CD1c-positive myeloid dendritic cell (primary cell): ENCODE measurements around the gene DPY19L3.
"Not testable (repeated sequence)": the region's sequence is repeated elsewhere in the genome, so short reads cannot be mapped to it uniquely, and the experiment has no call there.

Experiments used
- DNase-seq: peaks from one replicate; pipeline ENCODE4 v3.0.0-alpha.2; 2016; ENCODE audit errors: extremely low spot score

The DPY19L3 gene, protein sequence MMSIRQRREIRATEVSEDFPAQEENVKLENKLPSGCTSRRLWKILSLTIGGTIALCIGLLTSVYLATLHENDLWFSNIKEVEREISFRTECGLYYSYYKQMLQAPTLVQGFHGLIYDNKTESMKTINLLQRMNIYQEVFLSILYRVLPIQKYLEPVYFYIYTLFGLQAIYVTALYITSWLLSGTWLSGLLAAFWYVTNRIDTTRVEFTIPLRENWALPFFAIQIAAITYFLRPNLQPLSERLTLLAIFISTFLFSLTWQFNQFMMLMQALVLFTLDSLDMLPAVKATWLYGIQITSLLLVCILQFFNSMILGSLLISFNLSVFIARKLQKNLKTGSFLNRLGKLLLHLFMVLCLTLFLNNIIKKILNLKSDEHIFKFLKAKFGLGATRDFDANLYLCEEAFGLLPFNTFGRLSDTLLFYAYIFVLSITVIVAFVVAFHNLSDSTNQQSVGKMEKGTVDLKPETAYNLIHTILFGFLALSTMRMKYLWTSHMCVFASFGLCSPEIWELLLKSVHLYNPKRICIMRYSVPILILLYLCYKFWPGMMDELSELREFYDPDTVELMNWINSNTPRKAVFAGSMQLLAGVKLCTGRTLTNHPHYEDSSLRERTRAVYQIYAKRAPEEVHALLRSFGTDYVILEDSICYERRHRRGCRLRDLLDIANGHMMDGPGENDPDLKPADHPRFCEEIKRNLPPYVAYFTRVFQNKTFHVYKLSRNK

DNA sequence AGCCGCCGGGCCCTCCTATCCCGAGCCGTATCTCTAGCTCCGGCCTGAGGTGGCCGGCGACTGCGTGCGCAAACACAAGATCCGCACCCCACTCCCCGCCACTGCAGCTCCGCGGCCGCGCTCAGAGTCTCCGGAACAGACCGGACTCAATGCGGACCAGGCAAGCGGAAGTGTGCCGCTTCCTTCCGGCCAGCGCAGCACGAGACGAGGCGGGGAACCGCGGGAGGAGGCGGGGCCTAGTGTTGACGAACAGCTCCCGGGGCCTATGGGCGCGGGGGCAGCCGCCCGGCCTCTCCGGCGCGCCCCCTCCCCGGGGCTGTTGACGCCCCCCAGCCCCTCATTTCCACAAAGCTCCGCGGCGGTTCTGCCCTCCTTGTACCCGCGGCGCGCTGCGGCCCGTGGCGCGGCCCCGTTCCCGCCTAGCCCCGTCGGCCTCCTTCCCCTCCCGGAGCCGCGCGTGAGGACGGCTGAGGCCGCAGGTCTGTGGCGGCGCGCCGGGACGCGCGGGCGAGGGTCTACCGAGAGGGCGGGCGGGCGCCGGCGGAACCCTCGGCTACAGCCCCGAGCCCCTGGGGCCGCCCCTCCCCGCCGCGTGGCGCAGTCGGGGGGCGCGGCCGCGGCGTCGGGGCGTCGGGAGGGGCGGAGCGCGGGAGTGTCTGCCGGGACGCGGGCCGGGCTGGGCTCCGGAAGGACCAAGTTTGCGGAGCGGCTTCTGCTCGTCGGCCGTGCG, at the start of gene DPY19L3:
TSS of gene DPY19L3 (plus strand) at position 340 of the 730 bp plus-strand sequence. CDS start 2,484 bp downstream, outside the sequence.
- peak; percentile 95 for DNase-seq

DNA sequence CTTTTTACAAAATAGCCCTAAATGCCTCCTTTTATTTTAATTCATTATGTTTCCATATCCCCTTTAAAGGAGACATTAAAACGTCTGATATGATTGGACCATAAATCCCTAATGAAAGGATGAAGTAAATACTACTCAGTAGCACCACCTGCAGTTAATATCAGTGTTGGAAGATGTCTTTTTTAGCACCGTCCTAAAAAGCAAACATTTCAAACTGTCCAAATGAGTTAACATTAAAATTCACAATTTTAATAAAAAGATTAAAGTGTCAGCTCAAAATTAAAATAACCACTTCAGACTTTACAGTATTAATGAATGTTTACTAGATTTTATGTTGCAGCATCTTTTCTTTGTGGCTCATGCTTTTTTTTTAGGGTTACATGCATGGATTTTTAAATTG, 47.9 kb upstream of the DPY19L3 start:
- DNase-seq = no peak

DNA sequence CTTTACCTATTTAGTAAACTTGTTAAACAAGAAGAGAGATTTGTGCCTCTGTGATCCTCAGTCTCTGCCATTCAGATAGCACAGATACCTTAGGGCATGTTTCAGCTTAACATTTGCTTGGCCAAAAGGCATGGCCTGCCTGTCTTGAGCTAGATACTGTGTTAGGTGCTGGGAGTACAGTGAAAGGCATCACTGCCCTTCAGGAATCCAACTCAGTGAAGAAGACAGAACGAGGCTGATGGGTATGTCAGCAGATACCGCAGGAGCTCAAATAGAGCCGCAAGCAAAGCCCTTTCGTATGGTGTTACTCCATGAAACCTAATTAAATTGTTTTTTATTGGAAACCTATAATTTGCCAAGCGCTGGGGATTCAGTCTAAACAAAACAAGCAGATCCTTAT, 47.2 kb upstream of the DPY19L3 start:
- no peak for DNase-seq

DNA sequence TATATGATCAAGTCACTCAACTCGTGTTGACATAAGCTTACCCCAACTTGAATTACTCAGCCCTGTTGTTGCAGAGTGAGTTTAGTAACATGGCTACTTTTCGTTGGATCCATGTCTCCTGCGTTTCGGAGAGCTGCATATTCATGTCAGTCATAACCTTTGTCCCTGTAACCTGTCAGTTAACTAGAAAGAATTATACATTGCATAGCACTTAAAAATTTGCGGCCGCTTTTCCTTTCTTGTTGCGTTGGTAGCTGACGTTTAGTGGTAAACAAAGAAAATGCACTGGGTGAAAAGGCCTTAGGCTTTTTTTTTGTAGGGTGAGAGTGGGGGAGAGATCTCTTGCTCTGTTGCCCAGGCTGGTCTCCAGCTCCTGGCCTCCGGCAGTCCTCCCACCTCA, 46.0 kb upstream of the DPY19L3 start:
- no peak for DNase-seq

DNA sequence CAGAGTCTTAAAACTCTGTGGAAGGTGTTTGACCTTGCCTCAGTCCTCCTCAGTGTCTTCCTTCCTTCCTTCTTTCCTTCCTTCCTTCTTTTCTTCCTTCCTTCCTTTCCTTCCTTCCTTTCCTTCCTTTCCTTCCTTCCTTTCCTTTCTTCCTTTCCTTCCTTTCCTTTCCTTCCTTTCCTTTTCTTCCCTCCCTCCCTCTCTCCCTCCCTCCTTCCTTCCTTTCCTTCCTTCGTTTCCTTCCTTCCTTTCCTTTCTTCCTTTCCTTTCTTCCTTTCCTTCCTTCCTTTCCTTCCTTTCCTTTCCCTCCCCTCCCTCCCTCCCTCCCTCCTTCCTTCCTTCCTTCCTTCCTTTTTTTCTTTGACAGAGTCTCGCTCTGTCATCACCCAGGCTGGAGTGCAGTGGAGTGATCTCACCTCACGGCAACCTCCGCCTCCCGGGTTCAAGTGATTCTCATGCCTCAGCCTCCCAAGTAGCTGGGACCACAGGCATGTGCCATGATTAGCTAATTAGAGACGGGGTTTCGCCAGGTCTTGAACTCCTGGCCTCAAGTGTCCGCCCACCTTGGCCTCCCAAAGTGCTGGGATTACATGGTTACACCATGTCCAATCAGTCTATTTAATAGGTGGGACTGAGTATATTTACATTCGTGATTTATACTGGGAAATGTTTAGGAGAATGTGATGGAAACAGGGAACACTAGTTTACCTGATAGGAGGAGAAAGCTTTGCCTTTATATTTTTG, 43.8 kb upstream of the DPY19L3 start:
- DNase-seq = no peak

DNA sequence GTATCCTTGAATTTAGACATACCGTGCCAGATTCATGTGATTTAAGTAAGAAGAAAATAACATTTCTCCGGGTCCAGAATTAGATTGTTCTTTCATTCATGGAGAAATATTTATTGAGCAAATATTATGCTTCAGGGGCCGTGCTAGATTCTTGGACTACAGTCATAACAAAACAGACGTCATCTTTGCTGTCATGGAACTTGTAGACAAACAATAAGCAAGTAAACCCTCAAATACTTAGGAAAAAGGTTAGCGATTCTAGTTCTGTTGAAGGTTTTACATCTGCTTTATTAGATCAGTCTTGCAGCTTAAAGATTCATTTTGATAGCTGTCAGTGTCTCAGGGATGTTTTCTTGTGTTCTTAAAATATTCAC, 43.3 kb upstream of the DPY19L3 start:
- DNase-seq = no peak

DNA sequence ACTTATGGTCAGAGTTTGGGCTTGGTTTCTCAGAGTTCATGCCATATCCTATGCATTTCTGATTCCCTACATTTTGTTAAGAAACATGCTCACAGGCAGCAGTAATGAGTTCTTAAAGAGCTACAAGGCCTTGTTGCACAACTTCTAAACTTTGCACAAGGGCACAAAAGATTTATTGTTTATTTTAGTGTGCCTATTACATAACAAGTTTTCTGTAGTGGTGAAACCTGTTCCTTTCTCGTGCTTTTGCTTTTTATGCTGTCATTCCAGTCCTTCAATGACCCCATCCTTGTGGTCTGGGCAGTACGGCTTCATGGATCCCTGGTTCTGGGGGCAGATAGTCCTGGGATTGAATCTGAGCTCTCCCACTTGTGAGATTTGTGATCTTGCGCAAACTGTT, 42.4 kb upstream of the DPY19L3 start:
- no peak for DNase-seq

DNA sequence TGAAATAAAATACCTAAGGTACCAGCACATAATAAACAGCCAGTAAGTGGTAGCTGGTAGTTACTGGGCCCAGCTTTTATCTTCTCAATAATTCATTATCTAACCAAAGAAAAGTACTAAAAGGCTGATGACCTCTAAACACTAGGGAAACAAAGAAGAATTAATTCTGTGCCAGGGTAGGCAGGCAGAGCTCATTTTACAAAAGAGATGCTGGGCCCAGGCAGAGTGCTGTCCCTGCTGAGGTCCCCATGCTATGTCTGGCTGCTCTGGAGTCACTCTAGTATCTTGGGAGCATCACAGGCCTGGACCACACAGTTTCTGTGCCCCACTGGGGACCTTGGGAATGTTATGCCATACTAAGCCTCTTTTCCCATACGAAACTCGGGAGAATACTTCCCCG, 41.9 kb upstream of the DPY19L3 start:
- no peak for DNase-seq

DNA sequence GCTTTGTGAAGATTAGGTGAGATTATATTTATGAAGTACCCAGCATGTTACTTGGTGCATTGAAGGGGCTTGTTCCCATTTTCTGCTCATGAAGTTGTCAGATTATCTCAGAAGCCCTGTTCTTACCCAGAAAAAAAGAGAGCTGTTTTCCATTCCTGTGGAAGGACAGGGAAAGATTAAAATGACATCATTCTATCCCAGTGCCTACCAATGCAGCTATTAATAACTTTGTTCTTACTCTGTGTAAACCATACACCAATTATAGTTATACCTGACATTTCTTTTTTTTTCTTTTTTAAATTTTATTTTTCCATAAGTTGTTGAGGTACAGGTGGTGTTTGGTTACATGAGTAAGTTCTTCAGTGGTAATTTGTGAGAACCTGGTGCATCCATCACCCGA, 41.5 kb upstream of the DPY19L3 start:
- no peak for DNase-seq

DNA sequence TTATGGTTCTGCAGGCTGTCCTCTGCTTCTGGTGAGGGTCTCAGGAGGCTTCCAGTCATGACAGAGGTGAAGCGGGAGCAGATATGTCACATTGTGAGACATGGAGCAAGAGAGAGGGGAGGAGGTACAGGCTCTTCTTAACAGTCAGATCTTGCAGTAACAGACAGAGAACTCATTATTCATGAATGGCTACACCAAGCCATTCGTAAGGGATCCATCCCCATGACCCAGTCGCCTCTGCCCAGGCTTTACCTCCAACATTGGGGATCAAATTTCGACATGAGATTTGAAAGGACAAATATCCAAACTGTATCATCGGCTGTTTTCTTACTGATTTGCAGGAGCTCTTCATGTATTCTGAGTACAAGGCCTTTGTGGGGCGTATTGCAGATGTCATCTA, 38.5 kb upstream of the DPY19L3 start:
- no peak for DNase-seq

DNA sequence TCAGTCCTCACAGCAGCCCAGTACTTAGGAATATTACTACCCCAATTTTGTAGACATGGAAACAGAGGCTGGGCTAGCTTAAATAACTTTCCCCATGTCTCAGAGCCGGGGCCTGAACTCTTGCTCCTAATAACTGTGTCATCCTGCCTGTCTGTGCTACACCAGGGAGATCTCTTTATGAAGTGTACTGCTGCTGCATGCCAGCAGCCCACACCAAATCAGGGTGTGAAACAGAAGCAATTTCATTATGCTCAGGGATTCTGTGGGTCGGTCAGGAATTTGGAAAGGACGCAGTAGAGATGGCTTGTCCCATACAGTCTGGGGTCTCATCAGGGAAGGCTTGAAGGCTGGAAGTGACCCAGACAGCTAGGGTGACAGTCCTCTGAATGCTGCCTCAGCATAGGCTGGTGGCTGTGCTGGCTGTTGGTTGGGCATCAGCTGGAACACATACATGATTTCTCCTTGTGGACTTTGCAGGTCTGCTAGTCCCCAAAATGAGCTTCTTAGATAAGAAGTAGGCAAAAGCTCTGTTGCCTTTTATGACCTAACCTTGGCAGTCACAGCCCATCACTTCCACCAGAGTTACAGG, 37.5 kb upstream of the DPY19L3 start:
- DNase-seq = no peak

DNA sequence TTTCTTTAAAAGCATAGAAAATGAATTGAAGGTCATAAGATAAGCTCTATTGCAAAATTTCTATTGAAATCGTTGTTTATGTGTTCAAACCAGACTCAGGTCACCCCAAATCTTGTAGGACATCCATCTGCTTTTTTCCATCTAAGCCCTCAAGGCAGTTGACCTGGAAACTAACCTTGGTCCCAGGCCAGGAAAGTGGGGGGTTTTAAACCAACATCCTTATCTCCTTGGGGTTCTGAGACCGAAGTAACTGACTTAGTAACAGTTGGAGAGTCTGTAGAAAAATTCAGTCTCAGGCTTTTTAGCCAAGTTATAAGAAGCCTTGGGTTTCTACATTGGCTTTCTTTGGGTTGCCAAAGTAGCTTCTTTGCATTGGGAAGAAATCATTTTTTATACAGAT, 36.8 kb upstream of the DPY19L3 start:
- no peak for DNase-seq

DNA sequence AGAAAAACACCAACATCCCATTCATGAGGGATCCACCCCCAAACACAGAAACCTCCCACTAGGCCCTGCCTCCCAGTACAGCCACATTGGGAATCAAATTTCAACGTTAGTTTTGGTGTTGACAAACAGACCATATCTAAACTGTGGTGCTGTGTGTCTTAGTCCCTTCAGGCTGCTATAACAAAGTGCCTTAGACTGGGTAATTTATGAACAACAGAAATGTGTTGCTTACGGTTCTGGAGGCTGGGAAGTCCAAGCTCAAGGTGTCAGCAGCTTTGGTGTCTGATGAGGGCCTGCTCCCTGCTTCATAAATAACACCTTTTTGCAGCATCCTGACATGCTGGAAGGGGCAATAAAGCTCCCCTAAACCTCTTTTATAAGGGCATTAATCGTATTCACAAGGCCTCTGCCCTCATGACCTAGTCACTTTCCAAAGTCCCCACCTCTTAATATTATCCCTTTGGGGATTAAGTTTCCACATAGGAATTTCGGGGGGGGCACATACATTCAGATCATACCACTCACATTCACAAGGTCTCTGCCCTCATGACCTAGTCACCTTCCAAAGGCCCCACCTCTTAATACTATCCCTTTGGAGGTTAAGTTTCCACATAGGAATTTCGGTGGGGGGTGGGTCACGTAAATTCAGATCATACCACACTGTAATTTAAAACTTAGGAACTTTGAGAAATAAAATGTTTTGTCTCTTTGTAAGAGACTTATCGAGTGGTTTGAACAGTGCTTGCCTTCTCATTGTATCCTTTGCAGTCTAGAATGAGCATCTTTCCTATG, 32.6 kb upstream of the DPY19L3 start:
- no peak for DNase-seq

DNA sequence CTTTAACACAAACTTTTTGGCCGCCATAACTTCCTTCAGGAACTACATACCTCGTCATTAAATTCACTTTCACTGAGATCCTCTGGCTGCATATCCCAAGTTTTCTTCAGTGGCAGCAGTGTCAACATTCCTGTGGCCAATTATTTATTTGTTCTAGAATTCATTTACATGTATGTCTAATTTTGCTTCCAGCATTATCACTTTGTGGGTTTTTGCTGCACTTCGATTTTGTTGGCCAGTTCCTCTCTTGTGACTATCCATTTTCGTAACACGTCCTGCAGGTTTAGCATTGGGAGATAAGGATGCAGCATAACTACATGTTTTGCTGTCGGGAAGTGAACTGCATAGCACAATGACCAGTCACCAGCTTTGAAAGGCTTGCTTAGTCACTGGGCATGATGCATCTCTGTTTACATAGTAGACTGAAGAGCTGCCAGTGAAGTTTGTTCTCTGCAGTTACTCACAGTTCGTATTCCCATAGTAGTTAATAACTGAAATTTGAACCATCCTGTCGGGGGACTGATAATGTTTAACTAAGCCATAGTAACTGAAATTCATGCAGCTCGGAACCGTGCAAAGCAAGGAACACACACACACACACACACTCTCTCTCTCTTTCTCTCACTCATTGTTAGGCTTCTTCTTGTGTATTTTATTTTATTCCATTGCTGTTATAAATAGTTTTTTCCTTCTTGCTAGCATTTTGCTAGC, 31.8 kb upstream of the DPY19L3 start:
- no peak for DNase-seq

DNA sequence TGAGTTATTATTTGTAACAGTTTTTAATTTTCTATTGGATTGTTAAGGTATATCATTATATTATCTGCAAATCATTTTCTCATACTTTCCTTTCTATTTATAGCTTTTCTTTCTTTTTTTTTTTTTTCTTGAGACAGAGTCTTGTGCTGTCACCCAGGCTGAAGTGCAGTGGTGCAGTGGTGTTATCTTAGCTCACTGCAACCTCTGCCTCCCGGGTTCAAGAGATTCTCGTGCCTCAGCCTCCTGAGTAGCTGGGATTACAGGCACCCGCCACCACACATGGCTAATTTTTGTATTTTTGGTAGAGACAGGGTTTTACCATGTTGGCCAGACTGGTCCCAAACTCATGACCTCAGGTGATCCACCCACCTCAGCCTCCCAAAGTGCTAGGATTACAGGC, 31.2 kb upstream of the DPY19L3 start:
- not testable (repeated sequence) for DNase-seq

DNA sequence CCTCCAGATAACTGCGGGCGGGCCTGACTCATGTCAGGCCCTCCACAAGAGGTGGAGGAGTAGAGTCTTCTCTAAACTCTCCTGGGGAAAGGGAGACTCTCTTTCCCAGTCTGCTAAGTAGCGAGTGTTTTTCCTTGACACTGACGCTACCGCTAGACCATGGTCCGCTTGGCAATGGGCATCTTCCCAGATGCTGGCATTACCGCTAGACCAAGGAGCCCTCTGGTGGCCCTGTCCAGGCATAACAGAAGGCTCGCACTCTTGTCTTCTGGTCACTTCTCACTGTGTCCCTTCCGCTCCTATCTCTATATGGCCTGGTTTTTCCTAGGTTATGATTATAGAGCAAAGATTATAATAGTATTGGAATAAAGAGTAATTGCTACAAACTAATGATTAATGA, 28.5 kb upstream of the DPY19L3 start:
- DNase-seq = not testable (repeated sequence)

DNA sequence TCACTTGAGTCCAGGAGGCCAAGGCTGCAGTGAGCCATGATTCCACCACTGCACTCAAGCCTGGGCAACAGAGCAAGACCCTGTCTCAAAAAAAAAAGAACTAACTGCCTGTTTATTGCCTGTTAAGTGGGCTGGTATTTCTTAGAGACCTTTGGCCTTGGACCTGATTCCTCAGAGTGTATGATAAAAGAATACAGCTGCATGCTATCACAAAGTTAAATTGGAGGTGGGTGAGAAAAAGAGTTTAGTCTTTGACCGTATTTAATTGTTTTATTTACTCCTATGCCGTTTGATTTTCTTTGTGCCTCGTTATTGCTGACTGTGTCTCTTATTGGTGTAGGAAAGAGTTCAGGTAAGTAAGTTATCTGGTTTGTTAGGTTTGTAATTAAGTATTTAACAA, 25.3 kb upstream of the DPY19L3 start:
- DNase-seq = no peak

DNA sequence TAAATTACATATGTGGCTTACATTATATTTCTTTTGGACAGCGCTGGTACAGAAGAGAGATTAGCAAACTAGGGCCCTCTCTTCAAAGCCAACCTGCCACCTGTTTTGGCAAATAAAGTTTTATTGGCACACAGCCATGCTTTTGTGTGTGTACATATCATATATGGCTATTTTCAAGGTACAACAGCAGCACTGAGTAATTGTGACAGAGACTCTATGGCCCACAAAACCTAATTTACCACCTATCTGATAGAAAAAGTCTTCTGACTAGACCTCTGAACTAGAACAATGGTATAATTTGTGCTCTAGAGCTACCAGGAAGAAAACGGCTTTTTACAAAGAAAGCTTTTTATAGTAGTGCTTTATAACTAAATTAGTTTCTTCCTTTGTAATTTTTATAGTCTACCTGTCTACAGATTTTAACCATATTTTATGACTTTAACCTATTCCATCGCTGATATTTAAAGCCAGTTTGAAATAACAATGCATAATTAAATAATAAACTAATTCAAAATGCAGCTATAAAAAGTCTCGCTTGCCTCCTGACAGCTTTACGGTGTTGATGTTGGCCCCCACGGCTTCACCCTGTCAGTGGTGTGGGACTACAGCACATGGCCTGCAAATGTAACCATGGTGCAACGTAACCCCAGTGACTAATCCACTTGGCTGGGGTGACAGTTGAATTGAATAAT, 17.7 kb upstream of the DPY19L3 start:
- DNase-seq = no peak

DNA sequence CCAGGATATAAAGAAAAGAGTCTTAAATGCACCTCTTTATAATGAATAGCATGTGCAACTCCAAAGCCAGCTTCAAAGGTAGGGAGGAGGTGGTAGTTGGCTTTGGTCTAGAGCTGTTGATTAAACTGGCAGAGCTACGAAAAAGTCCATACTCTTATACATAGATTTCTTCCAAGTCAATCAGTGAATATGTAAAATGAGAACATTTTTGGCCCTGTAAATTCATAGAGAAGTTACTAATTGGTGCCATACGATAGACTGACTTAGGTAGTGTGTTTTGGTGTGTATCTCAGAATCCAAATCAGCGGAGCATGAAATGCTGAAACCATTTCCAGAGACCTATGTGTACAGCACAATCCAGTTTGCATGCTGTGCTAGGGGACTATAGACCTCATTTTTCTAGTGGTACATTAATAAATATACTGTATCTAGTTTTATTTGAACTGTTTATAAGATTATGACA, 17.1 kb upstream of the DPY19L3 start:
- no peak for DNase-seq
